ENCODE measurements around the gene MORN1.

MORN1 gene

GRCh38 chr1:2353551-2354438 lies 37.6 kb downstream of the MORN1 start:
- no peak for DNase-seq (ENCODE audit: low read depth in 1 of 2, low spot score in 1 of 2)

- no peak for DNase-seq (ENCODE audit: low read depth in 1 of 2, low spot score in 1 of 2)
Measured at GRCh38 chr1:2352897-2353550, 38.3 kb downstream of the MORN1 start.

GRCh38 chr1:2352341-2352896 lies 38.9 kb downstream of the MORN1 start:
- no peak for DNase-seq (ENCODE audit: low read depth in 1 of 2, low spot score in 1 of 2)

DNA sequence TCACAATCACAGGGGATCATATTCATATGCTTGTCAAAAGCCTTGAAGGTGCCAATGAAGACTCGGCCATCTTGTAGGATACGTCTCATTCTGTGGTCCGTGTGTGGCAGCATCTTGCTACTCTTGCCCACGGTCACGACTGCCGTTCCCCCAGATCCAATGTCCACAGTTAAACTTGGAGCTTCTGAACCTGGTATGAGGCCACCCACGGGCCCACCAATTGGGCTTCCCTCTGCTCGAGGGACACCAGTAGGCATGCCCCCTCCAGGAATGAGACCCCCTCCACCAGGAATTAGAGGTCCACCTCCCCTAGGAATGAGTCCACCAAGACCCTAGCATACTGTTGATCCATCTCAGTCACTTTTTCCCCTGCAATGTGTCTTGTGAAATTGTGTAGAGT lies 39.6 kb downstream of the MORN1 start:
- no peak for DNase-seq (ENCODE audit: low read depth in 1 of 2, low spot score in 1 of 2)

DNA sequence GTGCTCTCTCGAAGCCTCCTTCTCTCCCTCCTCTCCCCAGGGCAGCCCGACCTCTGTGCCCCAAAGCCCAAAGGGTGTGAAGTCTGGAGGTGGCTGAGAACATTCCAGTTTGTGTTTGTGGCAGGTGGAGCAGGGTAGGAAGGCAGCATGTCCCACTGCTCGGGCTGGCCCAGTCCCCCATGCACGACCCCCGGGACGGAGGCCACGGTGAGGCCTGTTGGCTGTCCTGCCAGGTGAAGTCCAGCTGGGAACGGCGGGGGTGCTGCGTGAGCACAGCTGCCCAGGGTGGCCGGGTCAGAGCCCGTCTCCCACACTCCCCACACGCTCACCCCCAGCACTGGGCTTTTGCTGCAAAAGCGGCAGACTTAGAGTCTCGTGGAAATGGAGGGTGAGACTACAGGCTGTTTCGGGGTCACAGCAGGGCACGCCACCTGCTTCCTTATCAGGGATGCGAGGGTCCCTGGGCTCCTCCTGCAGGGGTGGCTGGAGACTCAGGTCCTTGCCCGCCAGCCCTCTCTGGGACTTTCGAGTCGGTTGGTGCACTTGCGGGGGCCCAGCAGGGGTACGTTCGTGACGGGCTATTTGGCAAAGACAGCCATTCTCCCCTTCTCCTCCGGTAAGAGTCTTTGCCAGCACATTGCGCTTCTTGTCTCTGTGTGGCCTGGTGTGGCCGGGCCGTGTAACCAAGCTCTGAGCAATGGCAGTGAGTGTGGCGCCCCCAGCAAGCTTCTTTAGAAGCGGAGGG lies 40.3 kb downstream of the MORN1 start:
- DNase-seq (ENCODE audit: low read depth in 1 of 2, low spot score in 1 of 2), result no peak

- no peak for DNase-seq (ENCODE audit: low read depth in 1 of 2, low spot score in 1 of 2)
Measured at GRCh38 chr1:2350501-2350900, 40.9 kb downstream of the MORN1 start.

- DNase-seq (ENCODE audit: low read depth in 1 of 2, low spot score in 1 of 2), result no peak
Measured at GRCh38 chr1:2349806-2350205, 41.5 kb downstream of the MORN1 start.

GRCh38 chr1:2348346-2349325 lies 42.7 kb downstream of the MORN1 start:
- DNase-seq (ENCODE audit: low read depth in 1 of 2, low spot score in 1 of 2), result no peak

GRCh38 chr1:2347896-2348295 lies 43.5 kb downstream of the MORN1 start:
- no peak for DNase-seq (ENCODE audit: low read depth in 1 of 2, low spot score in 1 of 2)

- no peak for DNase-seq (ENCODE audit: low read depth in 1 of 2, low spot score in 1 of 2)
Measured at GRCh38 chr1:2347409-2347785, 44.0 kb downstream of the MORN1 start.

- no peak for DNase-seq (ENCODE audit: low read depth in 1 of 2, low spot score in 1 of 2)
Measured at GRCh38 chr1:2346691-2347408, 44.5 kb downstream of the MORN1 start.

DNA sequence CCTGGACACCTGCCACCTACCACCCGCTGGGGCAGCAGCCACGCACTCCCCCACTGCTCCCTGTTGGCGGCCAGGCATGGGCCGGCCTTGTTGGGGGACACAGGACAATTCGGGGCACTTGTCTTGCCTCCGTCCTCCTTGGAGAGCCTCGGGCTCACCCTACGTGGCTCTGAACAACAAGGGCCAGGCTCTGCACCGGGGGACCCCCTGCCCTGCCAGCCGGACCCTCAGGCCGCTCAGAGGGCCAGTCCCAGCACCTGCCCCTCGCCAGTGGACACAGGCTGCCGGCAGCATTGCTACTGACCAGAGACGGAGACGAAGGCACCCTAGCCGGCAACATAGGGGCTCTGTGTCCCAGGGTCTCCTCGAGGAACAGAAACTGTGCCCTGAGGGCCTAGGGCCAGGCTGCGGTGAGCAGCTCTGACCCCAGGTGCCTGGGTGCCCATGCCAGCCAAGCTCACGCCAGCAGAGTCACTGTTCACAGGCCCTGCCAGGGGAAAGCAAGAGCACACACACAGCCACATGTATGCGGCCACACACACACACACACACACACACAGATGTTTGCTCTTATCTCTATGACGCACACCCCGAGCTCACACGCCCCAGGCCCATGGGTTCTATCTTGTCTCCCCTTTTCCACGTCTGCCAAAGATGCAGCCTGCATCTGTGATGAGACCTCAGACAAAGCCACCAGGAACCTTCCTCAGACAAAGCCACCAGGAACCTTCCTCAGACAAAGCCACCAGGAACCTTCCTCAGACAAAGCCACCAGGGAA lies 45.9 kb downstream of the MORN1 start:
- DNase-seq (ENCODE audit: low read depth in 1 of 2, low spot score in 1 of 2), result no peak

DNA sequence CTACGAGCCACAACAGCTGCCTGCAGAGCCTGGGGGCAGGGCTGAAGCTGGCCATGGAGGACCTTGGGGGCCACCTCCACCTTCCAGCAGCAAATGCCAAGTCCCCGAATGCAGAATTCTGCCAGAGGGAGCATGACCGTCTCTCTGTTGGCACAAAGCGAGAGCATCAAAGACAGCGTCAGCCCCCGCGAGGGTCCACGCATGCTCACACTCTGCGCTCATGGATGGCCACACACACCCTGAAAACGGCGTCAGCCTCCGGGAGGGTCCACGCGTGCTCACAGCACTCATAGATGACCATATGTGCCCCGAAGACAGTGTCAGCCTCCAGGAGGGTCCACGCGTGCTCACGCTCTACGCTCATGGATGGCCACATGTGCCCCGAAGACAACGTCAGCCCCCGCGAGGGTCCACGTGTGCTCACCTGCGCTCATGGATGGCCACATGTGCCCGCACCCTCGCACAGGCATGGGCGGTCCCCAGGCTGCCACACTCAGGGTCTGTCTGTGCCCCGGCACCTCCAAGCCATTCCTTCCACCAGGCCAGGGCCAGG lies 46.5 kb downstream of the MORN1 start:
- no peak for DNase-seq (ENCODE audit: low read depth in 1 of 2, low spot score in 1 of 2)

DNA sequence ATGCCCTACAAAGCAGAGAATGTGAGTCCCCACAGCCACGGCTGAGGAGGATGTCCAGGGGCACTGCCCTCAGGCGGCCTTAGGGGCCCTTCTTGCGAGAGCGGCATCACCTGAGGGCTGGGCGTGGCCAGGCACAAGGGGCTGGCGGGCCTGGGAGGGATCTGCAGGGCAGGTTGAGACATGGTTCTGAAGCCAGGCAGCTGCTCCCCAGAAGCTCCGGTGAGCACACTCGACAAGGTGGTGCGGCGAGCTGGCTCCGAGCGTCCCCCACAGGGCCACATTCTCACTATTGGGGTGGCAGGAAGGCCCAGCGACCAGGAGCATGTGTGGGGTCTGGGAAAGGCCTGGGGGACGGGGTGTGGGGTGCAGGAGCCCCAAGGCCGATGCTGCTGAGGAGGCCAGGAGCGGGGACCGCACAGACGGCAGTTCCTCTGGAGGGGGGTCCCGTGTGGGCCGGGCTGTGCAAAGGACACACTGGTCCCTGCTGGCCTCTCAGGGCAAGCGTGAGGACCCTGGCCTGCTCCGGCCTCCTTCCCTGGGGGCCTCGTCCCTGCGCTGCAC lies 47.2 kb downstream of the MORN1 start:
- no peak for DNase-seq (ENCODE audit: low read depth in 1 of 2, low spot score in 1 of 2)

GRCh38 chr1:2343023-2343935 lies 48.1 kb downstream of the MORN1 start:
- DNase-seq (ENCODE audit: low read depth in 1 of 2, low spot score in 1 of 2), result no peak

DNA sequence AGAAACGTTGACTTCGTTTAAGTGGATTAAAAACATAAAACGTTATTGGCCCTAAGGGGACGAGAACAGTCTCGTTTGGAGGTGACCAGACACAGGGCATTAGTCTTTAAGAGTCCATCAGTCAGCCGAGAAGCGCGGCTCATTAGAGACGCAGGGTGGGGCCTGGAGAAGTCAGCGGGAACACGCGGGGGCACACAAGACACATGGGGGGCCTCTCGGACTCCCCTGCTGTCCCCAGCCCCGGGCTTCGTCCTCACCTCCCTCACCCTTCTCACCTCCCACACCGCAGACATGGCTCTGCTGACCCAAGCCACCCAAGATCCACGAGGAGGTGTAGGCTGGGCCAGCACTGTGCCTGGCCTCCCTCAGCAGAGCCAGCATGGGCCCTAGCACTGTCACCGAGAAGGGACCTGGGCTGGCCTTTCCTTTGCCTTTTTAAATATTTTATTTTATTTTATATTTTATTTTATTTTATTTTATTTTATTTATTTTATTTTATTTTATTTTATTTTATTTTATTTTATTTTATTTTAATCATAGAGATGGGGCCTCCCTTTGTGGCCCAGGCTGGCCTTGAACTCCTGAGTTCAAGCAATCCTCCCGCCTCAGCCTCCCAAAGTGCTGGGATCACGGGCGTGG lies 48.9 kb downstream of the MORN1 start:
- no peak for DNase-seq (ENCODE audit: low read depth in 1 of 2, low spot score in 1 of 2)
